Peyer's patch (tissue), 4 donors: ENCODE data around the gene GABBR2. TPM values are rescaled to one million over a fixed set of nuclear protein-coding genes. Genes with fewer than 3 reads are reported as not detected.

Experiments
- DNase-seq, 3 donors: peaks; one replicate each; pipeline ENCODE4 v3.0.0-alpha.2; 2017 to 2019
- H3K27ac ChIP-seq, 4 donors: fragments of 200-600 bp; sonication (generic); one replicate each; pipeline ENCODE4 v1.5.1; 2016 to 2019
- H3K27me3 ChIP-seq, 2 donors: fragments of 200-600 bp; sonication (generic); one replicate each; pipeline ENCODE4 v1.5.1; 2019
- H3K36me3 ChIP-seq, 3 donors: fragments of 200-600 bp; sonication (generic); one replicate each; pipeline ENCODE4 v1.5.1; 2016 to 2019
- H3K4me1 ChIP-seq, 4 donors: fragments of 200-600 bp; sonication (generic); one replicate each; pipeline ENCODE4 v1.5.1; 2016 to 2019
- H3K4me3 ChIP-seq, 4 donors: fragments of 200-600 bp; sonication (generic); 1 replicate in 3 of 4; 2 replicates in 1 of 4; pipeline ENCODE4 v1.5.1; 2016 to 2019; ENCODE audit warnings: mild to moderate bottlenecking in 1 of 4
- H3K9me3 ChIP-seq, 4 donors: fragments of 200-600 bp; sonication (generic); one replicate each; pipeline ENCODE4 v1.5.1; 2016 to 2019; ENCODE audit warnings: mild to moderate bottlenecking in 1 of 4
- POLR2A ChIP-seq, 2 donors: fragments of 450-650 bp; IDR thresholded peaks; one replicate each; pipeline ENCODE4 v1.5.1; 2017; ENCODE audit warnings: antibody characterized with exemption in 2 of 2, mild to moderate bottlenecking in 2 of 2, moderate library complexity in 2 of 2
- total RNA-seq, 4 donors: library from RNA; depleted of rRNA; stranded (reverse); fragments of >200 nt; gene quantifications; one replicate each; pipeline ENCODE4 v1.1.0, GENCODE V29; 2016
- TF ChIP-seq, protein P1 (sequence below), 6 experiments: fragments of 450-650 bp in 4 of 6; fragments of 200-600 bp in 2 of 6; sonication (generic) in 1 of 6; IDR thresholded peaks; one replicate each; pipeline ENCODE4 v1.5.1; 2017 to 2019; ENCODE audit warnings: antibody characterized with exemption in 6 of 6, mild to moderate bottlenecking in 3 of 6, moderate library complexity in 1 of 6

Gene GABBR2
- total RNA-seq, 4 donors from 2014 or later: not detected

DNA sequence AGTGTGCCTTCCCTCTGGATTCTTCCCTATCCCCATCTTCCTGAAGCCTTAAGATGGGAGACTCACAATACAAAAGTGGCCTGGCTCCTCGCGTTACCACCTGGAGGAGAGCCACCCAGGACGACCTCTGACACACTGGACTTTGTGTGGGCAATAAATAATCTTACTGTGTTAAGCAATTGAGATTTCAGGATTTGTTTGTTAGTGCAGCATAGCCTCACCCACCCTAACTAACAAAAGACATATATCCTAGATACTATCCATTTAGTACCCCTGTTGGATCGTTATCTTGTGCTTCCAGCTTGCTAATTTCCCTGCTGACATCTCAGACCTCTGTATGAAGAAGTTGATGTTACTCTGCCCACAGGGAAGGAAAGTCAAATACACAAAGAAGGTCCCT is 7.9 kb downstream of the GABBR2 start:
- H3K27ac ChIP-seq: no peak overlapping the region
- H3K9me3 ChIP-seq: no peaks in the 10 kb centered on the region
- no peak overlapping the region for H3K4me3 ChIP-seq
- no peaks in the 10 kb centered on the region for H3K36me3 ChIP-seq
- DNase-seq: no peak
- H3K4me1 ChIP-seq: no peaks in the 10 kb centered on the region
- TF ChIP-seq POLR2A (IDR thresholded peaks at IDR 0.05): no peak
- TF ChIP-seq, protein P1, sequence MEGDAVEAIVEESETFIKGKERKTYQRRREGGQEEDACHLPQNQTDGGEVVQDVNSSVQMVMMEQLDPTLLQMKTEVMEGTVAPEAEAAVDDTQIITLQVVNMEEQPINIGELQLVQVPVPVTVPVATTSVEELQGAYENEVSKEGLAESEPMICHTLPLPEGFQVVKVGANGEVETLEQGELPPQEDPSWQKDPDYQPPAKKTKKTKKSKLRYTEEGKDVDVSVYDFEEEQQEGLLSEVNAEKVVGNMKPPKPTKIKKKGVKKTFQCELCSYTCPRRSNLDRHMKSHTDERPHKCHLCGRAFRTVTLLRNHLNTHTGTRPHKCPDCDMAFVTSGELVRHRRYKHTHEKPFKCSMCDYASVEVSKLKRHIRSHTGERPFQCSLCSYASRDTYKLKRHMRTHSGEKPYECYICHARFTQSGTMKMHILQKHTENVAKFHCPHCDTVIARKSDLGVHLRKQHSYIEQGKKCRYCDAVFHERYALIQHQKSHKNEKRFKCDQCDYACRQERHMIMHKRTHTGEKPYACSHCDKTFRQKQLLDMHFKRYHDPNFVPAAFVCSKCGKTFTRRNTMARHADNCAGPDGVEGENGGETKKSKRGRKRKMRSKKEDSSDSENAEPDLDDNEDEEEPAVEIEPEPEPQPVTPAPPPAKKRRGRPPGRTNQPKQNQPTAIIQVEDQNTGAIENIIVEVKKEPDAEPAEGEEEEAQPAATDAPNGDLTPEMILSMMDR (IDR thresholded peaks at IDR 0.05): no peak
- no peaks in the 10 kb centered on the region for H3K27me3 ChIP-seq

DNA sequence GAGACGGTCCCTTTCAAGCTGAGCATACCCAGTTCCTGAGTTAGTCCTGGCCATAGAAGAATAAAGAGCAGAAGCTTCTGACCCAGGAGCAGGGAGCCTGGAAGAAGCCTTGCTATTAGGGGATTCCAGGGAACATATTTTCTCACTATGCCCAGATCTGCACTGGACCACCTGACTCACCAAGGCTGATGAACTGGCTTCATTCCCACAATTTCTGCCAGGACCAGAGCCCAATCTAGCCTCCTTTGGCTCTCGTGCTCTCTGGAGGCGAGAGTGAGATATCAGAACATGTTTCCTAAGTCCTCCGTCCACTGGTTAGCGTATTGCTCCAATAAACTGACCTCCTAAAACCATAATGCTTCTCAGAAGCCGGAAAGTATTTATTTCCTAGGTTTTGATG is 9.9 kb downstream of the GABBR2 start:
- Histone ChIP-seq H3K4me1 (no peaks in the 10 kb centered on the region), H3K4me3 (no peak overlapping the region), H3K27ac (no peak overlapping the region), H3K27me3 (no peaks in the 10 kb centered on the region), H3K9me3 (no peaks in the 10 kb centered on the region), H3K36me3 (no peaks in the 10 kb centered on the region)
- no peak for TF ChIP-seq POLR2A (IDR thresholded peaks at IDR 0.05)
- TF ChIP-seq, protein P1 (IDR thresholded peaks at IDR 0.05): no peak
- DNase-seq: no peak

GRCh38 chr9:98694943-98695342 is 13.8 kb downstream of the GABBR2 start:
- Histone ChIP-seq H3K9me3 (no peaks in the 10 kb centered on the region), H3K4me1 (no peaks in the 10 kb centered on the region), H3K27me3 (no peaks in the 10 kb centered on the region), H3K36me3 (no peaks in the 10 kb centered on the region), H3K27ac (no peak overlapping the region), H3K4me3 (no peak overlapping the region)
- DNase-seq: no peak
- TF ChIP-seq, protein P1 (IDR thresholded peaks at IDR 0.05): no peak
- TF ChIP-seq POLR2A (IDR thresholded peaks at IDR 0.05): no peak

DNA sequence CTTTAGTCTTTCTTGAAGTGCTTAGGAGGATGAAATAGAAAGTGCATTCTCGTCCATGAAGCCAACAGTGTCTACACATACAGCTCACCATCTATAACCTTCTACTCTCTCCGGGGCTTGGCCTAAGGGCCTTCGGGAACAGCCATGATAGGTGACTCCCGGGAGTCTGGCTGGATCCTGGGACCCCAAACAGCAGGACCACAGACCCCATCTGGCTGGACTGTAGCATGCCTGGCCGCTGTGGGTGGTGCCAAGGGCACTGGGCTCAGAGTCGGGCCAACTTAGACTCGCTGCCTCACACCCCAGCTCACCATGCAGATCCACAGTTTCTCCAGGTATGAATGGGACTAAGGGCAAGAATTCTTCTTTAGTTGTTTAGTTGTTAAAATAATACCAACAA is 16.3 kb downstream of the GABBR2 start:
- no peak for DNase-seq
- TF ChIP-seq, protein P1 (IDR thresholded peaks at IDR 0.05): no peak
- TF ChIP-seq POLR2A (IDR thresholded peaks at IDR 0.05): no peak
- Histone ChIP-seq H3K27me3 (no peaks in the 10 kb centered on the region), H3K27ac (no peak overlapping the region), H3K4me3 (no peak overlapping the region), H3K4me1 (no peaks in the 10 kb centered on the region), H3K36me3 (no peaks in the 10 kb centered on the region), H3K9me3 (no peaks in the 10 kb centered on the region)

DNA sequence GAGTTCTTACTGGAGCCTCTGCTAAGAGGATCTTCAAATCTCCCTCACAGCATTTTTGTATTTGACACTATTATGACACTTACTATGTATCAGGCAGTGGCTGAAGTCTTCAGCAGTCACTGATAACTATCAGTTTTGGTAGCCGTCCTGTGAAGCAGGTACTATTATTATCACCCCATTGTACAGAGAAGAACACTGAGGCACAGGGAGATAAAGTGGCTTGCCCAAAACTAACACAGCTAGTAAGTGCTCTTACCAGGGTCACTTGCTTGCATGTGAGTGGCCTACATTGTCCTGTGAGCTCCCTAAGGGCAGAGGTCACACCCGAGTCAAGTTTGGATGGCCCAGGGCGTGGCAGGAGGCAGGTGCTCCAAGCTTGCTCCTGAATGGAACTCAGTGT is 16.8 kb downstream of the GABBR2 start:
- Histone ChIP-seq H3K27ac (no peak overlapping the region), H3K4me1 (no peaks in the 10 kb centered on the region), H3K4me3 (no peak overlapping the region), H3K9me3 (no peaks in the 10 kb centered on the region), H3K27me3 (no peaks in the 10 kb centered on the region), H3K36me3 (no peaks in the 10 kb centered on the region)
- no peak for DNase-seq
- TF ChIP-seq, protein P1 (IDR thresholded peaks at IDR 0.05): no peak
- TF ChIP-seq POLR2A (IDR thresholded peaks at IDR 0.05): no peak

GRCh38 chr9:98690686-98691085 is 18.0 kb downstream of the GABBR2 start:
- no peaks in the 10 kb centered on the region for H3K27me3 ChIP-seq
- H3K4me1 ChIP-seq: no peaks in the 10 kb centered on the region
- DNase-seq: no peak
- no peak for TF ChIP-seq POLR2A (IDR thresholded peaks at IDR 0.05)
- TF ChIP-seq, protein P1 (IDR thresholded peaks at IDR 0.05): no peak
- H3K36me3 ChIP-seq: no peaks in the 10 kb centered on the region
- H3K27ac ChIP-seq: no peak overlapping the region
- H3K9me3 ChIP-seq: no peaks in the 10 kb centered on the region
- no peak overlapping the region for H3K4me3 ChIP-seq
